KMS-11 (cell line): ENCODE measurements around the gene CASP12.

Source experiments
- H2AFZ ChIP-seq: fragments of 200-600 bp; sonication (generic); 2 replicates; pipeline ENCODE4 v1.6.1; 2016; ENCODE audit warnings: antibody characterized with exemption, mixed run types, low read depth
- H3K27ac ChIP-seq: fragments of 200-600 bp; sonication (generic); 2 replicates; pipeline ENCODE4 v1.6.1; 2016; ENCODE audit warnings: mild to moderate bottlenecking, mixed run types
- H3K27me3 ChIP-seq: fragments of 200-600 bp; sonication (generic); 2 replicates; pipeline ENCODE4 v1.6.1; 2017; ENCODE audit warnings: mild to moderate bottlenecking, low read depth, mixed run types, moderate library complexity; ENCODE audit not compliant: insufficient read depth
- H3K36me3 ChIP-seq: fragments of 200-600 bp; sonication (generic); 2 replicates; pipeline ENCODE4 v1.6.1; 2017; ENCODE audit warnings: mild to moderate bottlenecking, mixed run types; ENCODE audit not compliant: insufficient read depth
- H3K4me1 ChIP-seq: fragments of 200-600 bp; sonication (generic); 2 replicates; pipeline ENCODE4 v1.6.1; 2016; ENCODE audit warnings: mild to moderate bottlenecking, low read depth, mixed run types; ENCODE audit not compliant: poor library complexity, severe bottlenecking
- H3K4me2 ChIP-seq: fragments of 200-600 bp; sonication (generic); 2 replicates; pipeline ENCODE4 v1.7.0; 2016; ENCODE audit warnings: mild to moderate bottlenecking, mixed run types
- H3K4me3 ChIP-seq: fragments of 200-600 bp; sonication (generic); IDR thresholded peaks from 2 replicates; pipeline ENCODE4 v1.6.1; 2017; ENCODE audit warnings: low read depth, low read length, mixed read lengths; ENCODE audit not compliant: insufficient read depth
- H3K79me2 ChIP-seq: fragments of 200-600 bp; sonication (generic); 2 replicates; pipeline ENCODE4 v1.6.1; 2016; ENCODE audit warnings: low read depth, mixed run types; ENCODE audit not compliant: insufficient read depth
- H3K9ac ChIP-seq: fragments of 200-600 bp; sonication (generic); 2 replicates; pipeline ENCODE4 v1.6.1; 2016; ENCODE audit warnings: mild to moderate bottlenecking, mixed run types
- H4K20me1 ChIP-seq: fragments of 200-600 bp; sonication (generic); 2 replicates; pipeline ENCODE4 v1.6.1; 2016; ENCODE audit warnings: mild to moderate bottlenecking, mixed run types; ENCODE audit not compliant: insufficient read depth
- CTCF ChIP-seq: fragments of 200-600 bp; sonication (generic); conservative IDR thresholded peaks from 2 replicates; pipeline ENCODE4 v1.6.1; 2017; ENCODE audit warnings: low read depth, mild to moderate bottlenecking, antibody characterized with exemption, low read length, moderate library complexity, mixed read lengths

The CASP12 gene

GRCh38 chr11:104876324-104876723, 21.9 kb downstream of the CASP12 start:
- H3K36me3 ChIP-seq = no peaks in the 10 kb centered on the region
- H2AFZ ChIP-seq = no peak overlapping the region
- no peaks in the 10 kb centered on the region for H3K4me1 ChIP-seq
- H3K27ac ChIP-seq = no peak overlapping the region
- no peak overlapping the region for H3K4me2 ChIP-seq
- H3K9ac ChIP-seq = no peak overlapping the region
- no peaks in the 10 kb centered on the region for H3K79me2 ChIP-seq
- no peaks in the 10 kb centered on the region for H3K27me3 ChIP-seq
- H3K4me3 ChIP-seq = no peak overlapping the region
- no peak for TF ChIP-seq CTCF
- no peaks in the 10 kb centered on the region for H4K20me1 ChIP-seq

- H3K79me2 ChIP-seq = no peaks in the 10 kb centered on the region
- no peaks in the 10 kb centered on the region for H3K4me1 ChIP-seq
- H3K4me2 ChIP-seq = no peak overlapping the region
- H3K9ac ChIP-seq = no peak overlapping the region
- no peak overlapping the region for H3K27ac ChIP-seq
- H4K20me1 ChIP-seq = no peaks in the 10 kb centered on the region
- no peaks in the 10 kb centered on the region for H3K27me3 ChIP-seq
- no peak overlapping the region for H3K4me3 ChIP-seq
- H3K36me3 ChIP-seq = no peaks in the 10 kb centered on the region
- H2AFZ ChIP-seq = no peak overlapping the region
- TF ChIP-seq CTCF = 0 out of 2 replicates have a peak, but pooled peaks have one; percentile 21
Measured at GRCh38 chr11:104873252-104873651, 25.0 kb downstream of the CASP12 start.

- no peaks in the 10 kb centered on the region for H3K4me1 ChIP-seq
- H3K79me2 ChIP-seq = no peaks in the 10 kb centered on the region
- H3K27me3 ChIP-seq = no peaks in the 10 kb centered on the region
- H3K4me2 ChIP-seq = no peak overlapping the region
- no peaks in the 10 kb centered on the region for H4K20me1 ChIP-seq
- no peak for TF ChIP-seq CTCF
- no peak overlapping the region for H3K27ac ChIP-seq
- H3K9ac ChIP-seq = no peak overlapping the region
- H3K4me3 ChIP-seq = no peak overlapping the region
- no peaks in the 10 kb centered on the region for H3K36me3 ChIP-seq
- H2AFZ ChIP-seq = no peak overlapping the region
Measured at GRCh38 chr11:104872393-104872792, 25.9 kb downstream of the CASP12 start.

- H3K4me3 ChIP-seq = no peak overlapping the region
Measured at GRCh38 chr11:104870910-104871309, 27.4 kb downstream of the CASP12 start.

More at GRCh38 chr11:104870910-104871309, 27.4 kb downstream of the CASP12 start:
- Histone ChIP-seq H2AFZ (no peak overlapping the region), H3K27me3 (no peaks in the 10 kb centered on the region), H4K20me1 (no peaks in the 10 kb centered on the region), H3K36me3 (no peaks in the 10 kb centered on the region), H3K4me2 (no peak overlapping the region), H3K79me2 (no peaks in the 10 kb centered on the region), H3K4me1 (no peaks in the 10 kb centered on the region), H3K27ac (no peak overlapping the region), H3K9ac (no peak overlapping the region)
- TF ChIP-seq CTCF = no peak
